Mucosa of rectum (tissue), 2 donors: ENCODE measurements around the gene CCNB1IP1.
"Not testable (repeated sequence)": the region's sequence is repeated elsewhere in the genome, so short reads cannot be mapped to it uniquely, and the experiment has no call there.

Experiments
- H3K27ac ChIP-seq, 2 donors: one replicate each; pipeline ENCODE4 v1.7.0; 2013; ENCODE audit warnings: inconsistent platforms in 2 of 2, low read depth in 2 of 2, low read length in 2 of 2
- H3K27me3 ChIP-seq, 2 donors: one replicate each; pipeline ENCODE4 v1.7.0; 2013; ENCODE audit warnings: low read length in 2 of 2; ENCODE audit not compliant: control insufficient read depth in 2 of 2, insufficient read depth in 2 of 2
- H3K36me3 ChIP-seq, 2 donors: one replicate each; pipeline ENCODE4 v1.7.0; 2013; ENCODE audit warnings: low read length in 2 of 2; ENCODE audit not compliant: control insufficient read depth in 2 of 2, insufficient read depth in 2 of 2
- H3K4me1 ChIP-seq, 2 donors: one replicate each; pipeline ENCODE4 v1.7.0; 2013; ENCODE audit warnings: low read length in 2 of 2, mild to moderate bottlenecking in 1 of 2; ENCODE audit not compliant: control insufficient read depth in 2 of 2, insufficient read depth in 2 of 2
- H3K4me3 ChIP-seq, 2 donors: one replicate each; pipeline ENCODE4 v1.7.0; 2013; ENCODE audit warnings: low read length in 2 of 2
- H3K9ac ChIP-seq, 2 donors: one replicate each; pipeline ENCODE4 v1.7.0; 2013; ENCODE audit warnings: low read length in 2 of 2, low read depth in 1 of 2, mild to moderate bottlenecking in 1 of 2
- H3K9me3 ChIP-seq, 2 donors: one replicate each; pipeline ENCODE4 v1.7.0; 2013; ENCODE audit warnings: low read length in 2 of 2; ENCODE audit not compliant: control insufficient read depth in 2 of 2
- donor health status: healthy.
- donor health status: Normal muscosa, but diverticular disease.

CCNB1IP1 gene

GRCh38 chr14:20306079-20306423 lies 27.0 kb downstream of the CCNB1IP1 start:
- no peaks in the 10 kb centered on the region for H3K27me3 ChIP-seq
- peak overlapping the region; percentile 89 to 90 for H3K4me3 ChIP-seq
- no peak overlapping the region for H3K9ac ChIP-seq
- peaks cover 3 to 4% of the 10 kb centered on the region in 2 donors for H3K4me1 ChIP-seq
- no peak overlapping the region for H3K27ac ChIP-seq
- peaks cover 3 to 7% of the 10 kb centered on the region in 2 donors for H3K36me3 ChIP-seq
- no peaks in the 10 kb centered on the region for H3K9me3 ChIP-seq

GRCh38 chr14:20305265-20306078 lies 27.6 kb downstream of the CCNB1IP1 start, which contains the start of gene TTC5:
Gene TTC5 (minus strand): TSS chr14:20305951. CDS start chr14:20305937, 14 bp downstream.
- Histone ChIP-seq H3K9ac (peak within 1 kb of the TSS; percentile 32 to 62), H3K27me3 (no peaks in the 10 kb centered on the region), H3K36me3 (peaks cover 5 to 13% of the 10 kb centered on the region in 2 donors), H3K4me1 (peaks cover 3 to 4% of the 10 kb centered on the region in 2 donors), H3K4me3 (peak within 1 kb of the TSS; percentile 89 to 90), H3K27ac (no peak within 1 kb of the TSS), H3K9me3 (no peaks in the 10 kb centered on the region)

- peaks cover 27 to 37% of the 10 kb centered on the region in 2 donors for H3K36me3 ChIP-seq
- H3K9ac ChIP-seq: no peak overlapping the region
- no peaks in the 10 kb centered on the region for H3K27me3 ChIP-seq
- no peak overlapping the region for H3K27ac ChIP-seq
- no peak overlapping the region for H3K4me3 ChIP-seq
- no peaks in the 10 kb centered on the region for H3K9me3 ChIP-seq
- H3K4me1 ChIP-seq: peaks cover 3 to 4% of the 10 kb centered on the region in 2 donors
Measured at GRCh38 chr14:20302042-20302755, 30.9 kb downstream of the CCNB1IP1 start.

- Histone ChIP-seq H3K4me3 (no peak overlapping the region), H3K4me1 (no peaks in the 10 kb centered on the region), H3K36me3 (peaks cover 61 to 75% of the 10 kb centered on the region in 2 donors), H3K27me3 (no peaks in the 10 kb centered on the region), H3K27ac (no peak overlapping the region), H3K9me3 (no peaks in the 10 kb centered on the region), H3K9ac (no peak overlapping the region)
Measured at GRCh38 chr14:20295067-20295466, 38.0 kb downstream of the CCNB1IP1 start.

- no peak overlapping the region for H3K4me3 ChIP-seq
- H3K27ac ChIP-seq: no peak overlapping the region
- no peak overlapping the region for H3K9ac ChIP-seq
- peaks cover 64 to 79% of the 10 kb centered on the region in 2 donors for H3K36me3 ChIP-seq
- no peaks in the 10 kb centered on the region for H3K9me3 ChIP-seq
- no peaks in the 10 kb centered on the region for H3K27me3 ChIP-seq
- H3K4me1 ChIP-seq: no peaks in the 10 kb centered on the region
Measured at GRCh38 chr14:20294636-20295035, 38.4 kb downstream of the CCNB1IP1 start.

- not testable (repeated sequence) for H3K27me3 ChIP-seq, H3K36me3 ChIP-seq, H3K27ac ChIP-seq, H3K4me3 ChIP-seq, H3K4me1 ChIP-seq, H3K9ac ChIP-seq, H3K9me3 ChIP-seq
Measured at GRCh38 chr14:20281998-20282397, 51.1 kb downstream of the CCNB1IP1 start.

- not testable (repeated sequence) for H3K4me3 ChIP-seq, H3K27me3 ChIP-seq, H3K4me1 ChIP-seq, H3K36me3 ChIP-seq, H3K9me3 ChIP-seq, H3K27ac ChIP-seq, H3K9ac ChIP-seq
Measured at GRCh38 chr14:20280265-20280664, 52.8 kb downstream of the CCNB1IP1 start.

- peaks cover 0 to 5% of the 10 kb centered on the region in 2 donors for H3K36me3 ChIP-seq
- H3K27ac ChIP-seq: no peak overlapping the region
- H3K9me3 ChIP-seq: no peaks in the 10 kb centered on the region
- no peak overlapping the region for H3K4me3 ChIP-seq
- H3K4me1 ChIP-seq: no peaks in the 10 kb centered on the region
- no peak overlapping the region for H3K9ac ChIP-seq
- no peaks in the 10 kb centered on the region for H3K27me3 ChIP-seq
Measured at GRCh38 chr14:20278414-20278813, 54.7 kb downstream of the CCNB1IP1 start.

GRCh38 chr14:20277409-20277808 lies 55.7 kb downstream of the CCNB1IP1 start:
- no peak overlapping the region for H3K4me3 ChIP-seq
- no peak overlapping the region for H3K27ac ChIP-seq
- no peaks in the 10 kb centered on the region for H3K9me3 ChIP-seq
- H3K36me3 ChIP-seq: peaks cover 0 to 5% of the 10 kb centered on the region in 2 donors
- H3K27me3 ChIP-seq: no peaks in the 10 kb centered on the region
- H3K9ac ChIP-seq: no peak overlapping the region
- H3K4me1 ChIP-seq: no peaks in the 10 kb centered on the region

GRCh38 chr14:20274062-20274461 lies 59.0 kb downstream of the CCNB1IP1 start:
- Histone ChIP-seq H3K9me3 (no peaks in the 10 kb centered on the region), H3K27me3 (no peaks in the 10 kb centered on the region), H3K4me1 (no peaks in the 10 kb centered on the region), H3K36me3 (peaks cover 0 to 5% of the 10 kb centered on the region in 2 donors), H3K9ac (no peak overlapping the region), H3K27ac (no peak overlapping the region), H3K4me3 (no peak overlapping the region)
